GM13977 (cell line): ENCODE results near the gene JAM3.
A peak's percentile ranks its signal among the peaks of the same experiment; 100 is the strongest.

Source experiments
- DNase-seq: peaks from one replicate; pipeline ENCODE4 v3.0.0; 2012; ENCODE audit warnings: low spot score
- CTCF ChIP-seq: IDR thresholded peaks from 2 replicates; pipeline ENCODE4 v1.5.1; 2012; ENCODE audit warnings: mild to moderate bottlenecking, control low read depth; ENCODE audit not compliant: insufficient read depth; ENCODE audit errors: extremely low read depth, missing control alignments
- in situ Hi-C: fragments of 300-500 bp; cut with MboI; formaldehyde crosslinking; loops from one replicate; pipeline ENCODE4 v1.12.0; 2022; ENCODE audit warnings: low sequenced_read_pairs, low pct_unique_long_range_greater_than_20kb, mixed read lengths, inconsistent platforms; ENCODE audit not compliant: unreplicated experiment

The JAM3 gene

GRCh38 chr11:134068829-134069425 lies at the start of gene JAM3:
Gene JAM3 (plus strand): TSS chr11:134069072. CDS start chr11:134069084, 12 bp downstream.
- in situ Hi-C loops = no loop called here
- DNase-seq = peak; percentile 99
- no peak for TF ChIP-seq CTCF

GRCh38 chr11:134019500-134019899 lies 49.4 kb upstream of the JAM3 start:
- no peak for TF ChIP-seq CTCF
- in situ Hi-C loops = no loop called here
- no peak for DNase-seq

GRCh38 chr11:134020598-134020997 lies 48.3 kb upstream of the JAM3 start:
- DNase-seq = no peak
- TF ChIP-seq CTCF = no peak
- in situ Hi-C loops = no loop called here

- in situ Hi-C loops = no loop called here
- no peak for TF ChIP-seq CTCF
These were observed 47.5 kb upstream of the JAM3 start for GRCh38 chr11:134021326-134021725.

GRCh38 chr11:134022748-134023147 lies 46.1 kb upstream of the JAM3 start:
- no peak for DNase-seq
- in situ Hi-C loops = no loop called here
- TF ChIP-seq CTCF = no peak

More at GRCh38 chr11:134021326-134021725, 47.5 kb upstream of the JAM3 start:
- DNase-seq = no peak

- no peak for DNase-seq
- in situ Hi-C loops = no loop called here
- TF ChIP-seq CTCF = no peak
These were observed 44.3 kb upstream of the JAM3 start for GRCh38 chr11:134024420-134025081.
